Testis (tissue), 3 donors: ENCODE data around the gene PACSIN2. TPM values are rescaled to one million over a fixed set of nuclear protein-coding genes. Genes with fewer than 3 reads are reported as not detected.
A peak's percentile ranks its signal among the peaks of the same experiment; 100 is the strongest.

Experiments
- DNase-seq: peaks from one replicate; pipeline ENCODE4 v3.0.0-alpha.2; 2019
- H3K27ac ChIP-seq, 2 donors: fragments of 200-600 bp; sonication (generic); one replicate each; pipeline ENCODE4 v1.5.1; 2019
- H3K27me3 ChIP-seq: fragments of 200-600 bp; sonication (generic); one replicate; pipeline ENCODE4 v1.5.1; 2019
- H3K36me3 ChIP-seq: fragments of 200-600 bp; sonication (generic); one replicate; pipeline ENCODE4 v1.5.1; 2017; ENCODE audit warnings: low read depth; ENCODE audit errors: missing control alignments
- H3K4me1 ChIP-seq: fragments of 200-600 bp; sonication (generic); one replicate; pipeline ENCODE4 v1.5.1; 2019
- H3K4me3 ChIP-seq, 2 donors: fragments of 200-600 bp; sonication (generic); one replicate each; pipeline ENCODE4 v1.5.1; 2017 to 2019
- H3K9me3 ChIP-seq: fragments of 200-600 bp; sonication (generic); one replicate; pipeline ENCODE4 v1.5.1; 2017
- POLR2A ChIP-seq: fragments of 450-650 bp; IDR thresholded peaks from one replicate; pipeline ENCODE4 v1.6.1; 2017; ENCODE audit warnings: antibody characterized with exemption, mild to moderate bottlenecking, moderate library complexity
- WGBS, 2 donors: methylation state at CpG; one replicate each; pipeline ENCODE4 v1.1.5; 2018; 5-methylcytosine and 5-hydroxymethylcytosine counted together
- intact Hi-C: fragments of 100-400 bp; cut with DNase I; formaldehyde crosslinking; loops from one replicate; pipeline ENCODE4 v1.15.1; 2023; ENCODE audit warnings: low total_unique reads
- polyA plus RNA-seq: library from polyadenylated mRNA; stranded (reverse); fragments of 350-450 nt; fragmentation: Illumina TruSeq; extraction: RNeasy Lipid Tissue Mini Kit (QIAGEN cat#74804); gene quantifications from one replicate; pipeline ENCODE4 v1.2.3, GENCODE V29; 2014; ENCODE audit warnings: low read depth, low replicate concordance; ENCODE audit not compliant: insufficient read depth
- total RNA-seq, 2 donors: library from RNA; depleted of rRNA; stranded (reverse); fragments of >200 nt; gene quantifications; one replicate each; pipeline ENCODE4 v1.2.3, GENCODE V29; 2016
- TF ChIP-seq, protein P1 (sequence below), 3 experiments: fragments of 450-650 bp in 2 of 3; fragments of 200-600 bp in 1 of 3; sonication (generic) in 1 of 3; IDR thresholded peaks; one replicate each; pipeline ENCODE4 v1.5.1; 2016 to 2019; ENCODE audit warnings: antibody characterized with exemption in 3 of 3, mild to moderate bottlenecking in 2 of 3, moderate library complexity in 1 of 3

Gene PACSIN2
- total and polyA plus RNA-seq, 3 donors from 2014 or later = 43.5 to 45.6 (median 43.6) TPM

DNA sequence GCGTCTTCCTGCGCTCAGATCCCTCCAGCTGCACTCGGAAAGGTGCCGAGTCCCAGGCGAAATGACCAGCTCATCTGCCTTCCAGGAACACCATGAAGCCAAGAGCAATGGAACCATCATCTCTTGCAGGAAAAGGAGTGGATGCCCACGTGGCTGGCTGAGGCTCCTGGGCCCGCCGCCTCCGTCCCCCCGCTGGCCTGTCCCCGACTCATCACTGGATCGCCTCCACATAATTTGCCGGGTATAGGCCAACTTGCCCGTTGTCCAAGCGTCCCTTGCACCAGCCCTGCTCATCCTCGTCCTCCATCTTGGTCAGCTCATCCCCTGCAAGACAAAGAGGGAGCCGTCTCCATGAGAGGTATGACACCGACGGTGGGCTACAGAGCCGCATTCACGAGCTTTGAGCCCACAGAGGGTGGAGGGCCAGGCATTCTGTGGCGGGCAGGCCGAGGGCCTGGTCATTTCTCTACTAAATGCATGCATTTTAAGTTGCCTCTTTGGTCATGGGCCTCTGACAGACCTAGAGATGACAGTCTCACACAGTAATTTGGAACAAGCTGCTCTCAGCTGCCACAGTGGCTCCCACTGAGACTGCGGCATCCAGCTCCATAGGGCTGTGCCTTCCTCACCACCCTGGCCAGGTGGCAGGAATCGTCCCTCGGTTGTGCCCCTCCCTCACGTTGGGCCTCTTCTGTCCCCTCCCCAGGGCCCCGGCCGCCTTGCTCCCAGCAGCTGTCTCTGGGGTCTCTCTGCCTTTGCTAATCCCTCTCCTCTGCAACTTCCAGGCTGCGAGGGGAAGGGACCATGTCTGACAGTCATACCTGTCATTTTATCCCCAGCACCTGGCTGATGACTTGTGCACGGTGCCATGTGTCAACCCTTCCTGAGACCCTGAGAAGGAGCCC, 143.6 kb downstream of the PACSIN2 start:
- TF ChIP-seq, protein P1, sequence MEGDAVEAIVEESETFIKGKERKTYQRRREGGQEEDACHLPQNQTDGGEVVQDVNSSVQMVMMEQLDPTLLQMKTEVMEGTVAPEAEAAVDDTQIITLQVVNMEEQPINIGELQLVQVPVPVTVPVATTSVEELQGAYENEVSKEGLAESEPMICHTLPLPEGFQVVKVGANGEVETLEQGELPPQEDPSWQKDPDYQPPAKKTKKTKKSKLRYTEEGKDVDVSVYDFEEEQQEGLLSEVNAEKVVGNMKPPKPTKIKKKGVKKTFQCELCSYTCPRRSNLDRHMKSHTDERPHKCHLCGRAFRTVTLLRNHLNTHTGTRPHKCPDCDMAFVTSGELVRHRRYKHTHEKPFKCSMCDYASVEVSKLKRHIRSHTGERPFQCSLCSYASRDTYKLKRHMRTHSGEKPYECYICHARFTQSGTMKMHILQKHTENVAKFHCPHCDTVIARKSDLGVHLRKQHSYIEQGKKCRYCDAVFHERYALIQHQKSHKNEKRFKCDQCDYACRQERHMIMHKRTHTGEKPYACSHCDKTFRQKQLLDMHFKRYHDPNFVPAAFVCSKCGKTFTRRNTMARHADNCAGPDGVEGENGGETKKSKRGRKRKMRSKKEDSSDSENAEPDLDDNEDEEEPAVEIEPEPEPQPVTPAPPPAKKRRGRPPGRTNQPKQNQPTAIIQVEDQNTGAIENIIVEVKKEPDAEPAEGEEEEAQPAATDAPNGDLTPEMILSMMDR (IDR thresholded peaks at IDR 0.05) = no peak
- no peak for TF ChIP-seq POLR2A
- DNase-seq = no peak
- intact Hi-C loops = no loop called here
- no peaks in the 10 kb centered on the region for H3K27me3 ChIP-seq
- no peaks in the 10 kb centered on the region for H3K36me3 ChIP-seq
- 88 to 94% methylated on average over 26 to 30 of the region's 31 CpGs for WGBS, 2 donors
- no peak overlapping the region for H3K27ac ChIP-seq
- H3K9me3 ChIP-seq = no peaks in the 10 kb centered on the region
- no peak overlapping the region for H3K4me3 ChIP-seq
- no peaks in the 10 kb centered on the region for H3K4me1 ChIP-seq

DNA sequence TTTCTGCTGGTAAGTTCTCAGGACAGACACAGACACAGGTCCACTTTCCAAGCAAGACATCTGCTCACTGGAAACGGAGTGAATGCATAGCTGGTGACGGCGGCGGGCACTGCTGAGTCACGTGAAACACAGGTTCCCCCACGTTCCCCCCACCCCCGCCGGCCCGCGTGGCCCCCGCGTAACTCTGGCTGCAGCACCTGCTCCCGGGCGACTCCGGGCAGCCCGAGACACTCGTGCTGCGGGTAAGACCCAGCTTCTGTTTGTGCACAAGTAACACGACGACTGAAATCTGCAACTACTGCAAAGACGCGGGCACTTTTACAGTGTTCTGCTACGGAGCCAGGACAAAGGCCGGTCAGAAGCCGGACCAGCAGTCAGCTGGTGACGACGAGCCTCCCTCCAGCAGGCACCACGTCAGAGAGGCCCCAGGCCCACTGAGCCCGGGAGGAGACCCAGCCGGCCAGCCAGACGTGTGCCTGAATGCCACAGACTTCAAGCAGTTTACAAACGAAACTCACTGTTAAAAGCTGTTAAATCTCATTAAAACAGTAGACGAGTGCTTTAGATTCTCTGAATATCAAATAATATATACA, 145.0 kb downstream of the PACSIN2 start:
- Histone ChIP-seq H3K4me1 (no peaks in the 10 kb centered on the region), H3K4me3 (no peak overlapping the region), H3K27ac (no peak overlapping the region), H3K27me3 (no peaks in the 10 kb centered on the region), H3K9me3 (no peaks in the 10 kb centered on the region), H3K36me3 (no peaks in the 10 kb centered on the region)
- intact Hi-C loops = no loop called here
- WGBS, 2 donors = 87 to 93% methylated on average over 28 to 33 of the region's 33 CpGs
- no peak for DNase-seq
- TF ChIP-seq, protein P1 (IDR thresholded peaks at IDR 0.05) = no peak
- no peak for TF ChIP-seq POLR2A

DNA sequence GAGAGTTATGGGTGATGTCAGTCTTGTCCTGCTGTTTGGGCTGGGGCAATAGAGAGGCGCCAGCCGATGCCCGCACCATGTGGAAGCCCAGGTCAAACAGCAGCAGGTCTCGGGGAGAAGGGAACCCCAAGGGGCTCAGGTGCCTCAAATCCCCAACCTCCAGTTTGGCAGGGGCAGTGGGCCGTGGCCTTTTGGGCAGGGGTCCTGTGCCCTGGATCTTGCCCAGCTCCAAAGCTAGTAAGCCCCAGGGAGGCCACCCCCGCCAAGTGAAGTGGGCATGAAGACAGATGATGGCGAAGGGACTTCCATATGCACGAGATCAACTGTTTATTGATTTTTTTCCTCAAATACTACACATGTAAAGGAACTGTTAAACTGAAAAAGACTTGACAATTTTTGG, 145.5 kb downstream of the PACSIN2 start:
- Histone ChIP-seq H3K27me3 (no peaks in the 10 kb centered on the region), H3K4me3 (no peak overlapping the region), H3K4me1 (no peaks in the 10 kb centered on the region), H3K9me3 (no peaks in the 10 kb centered on the region), H3K36me3 (no peaks in the 10 kb centered on the region), H3K27ac (no peak overlapping the region)
- intact Hi-C loops = no loop called here
- no peak for DNase-seq
- WGBS, 2 donors = 82 to 96% methylated on average over 8 of the region's 8 CpGs
- TF ChIP-seq, protein P1 (IDR thresholded peaks at IDR 0.05) = no peak
- no peak for TF ChIP-seq POLR2A

DNA sequence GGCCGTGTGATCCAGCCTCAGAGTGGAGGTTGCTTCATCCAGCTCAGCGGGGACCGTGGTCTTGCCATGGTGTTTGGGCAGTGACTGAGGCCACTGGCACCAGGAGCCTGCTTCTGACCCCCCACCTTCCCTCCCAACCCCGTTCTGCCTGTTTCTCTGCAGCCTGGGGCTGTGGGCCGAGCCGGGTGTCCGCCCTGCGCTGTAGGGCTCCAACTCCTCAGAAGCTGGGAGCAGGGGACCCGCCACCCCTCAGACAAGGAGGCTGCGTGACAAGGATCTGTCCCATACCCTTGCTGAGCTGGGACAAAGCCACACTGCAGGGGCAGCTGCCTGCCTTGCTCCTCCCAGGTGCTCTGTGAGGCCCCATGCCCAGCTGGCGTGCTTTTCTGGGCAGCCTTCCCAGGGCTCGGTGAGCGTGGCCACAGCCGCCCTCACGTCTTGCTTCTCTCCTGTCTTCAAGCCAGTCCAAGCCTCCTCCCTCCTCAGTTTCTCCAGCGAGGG, 146.1 kb downstream of the PACSIN2 start:
- TF ChIP-seq POLR2A = no peak
- TF ChIP-seq, protein P1 (IDR thresholded peaks at IDR 0.05) = no peak
- Histone ChIP-seq H3K9me3 (no peaks in the 10 kb centered on the region), H3K27ac (no peak overlapping the region), H3K4me3 (no peak overlapping the region), H3K36me3 (no peaks in the 10 kb centered on the region), H3K27me3 (no peaks in the 10 kb centered on the region), H3K4me1 (no peaks in the 10 kb centered on the region)
- WGBS, 2 donors = 58 to 67% methylated on average over 9 to 16 of the region's 16 CpGs
- peak; percentile 42 for DNase-seq
- intact Hi-C loops = no loop called here
